Naive thymus-derived CD4-positive, alpha-beta T cell (primary cell): ENCODE data around the gene CTNNA3. TPM values are rescaled to one million over a fixed set of nuclear protein-coding genes. Genes with fewer than 3 reads are reported as not detected.

Source experiments
- ATAC-seq: fragments of 150-1000 bp; cut with Tn5 transposase; 2 replicates; pipeline ENCODE4 v1.10.0; 2021; ENCODE audit warnings: mild to moderate bottlenecking, moderate library complexity
- CTCF ChIA-PET: fragments of 350-600 bp; sonication (Branson Sonifier 250); formaldehyde crosslinking; loops from one replicate; lab custom pipeline; 2021; ENCODE audit warnings: antibody characterized with exemption; lab: Charles Lee
- POLR2A ChIA-PET: fragments of 350-600 bp; sonication (Branson Sonifier 250); formaldehyde crosslinking; loops from one replicate; lab custom pipeline; 2021; ENCODE audit warnings: antibody characterized with exemption, inconsistent platforms; lab: Charles Lee
- DNase-seq, 9 donors: peaks; one replicate each; pipeline versions ENCODE4 v3.0.0 to v3.0.0-alpha.2; 2020 to 2022; ENCODE audit warnings: mixed read lengths in 1 of 9
- H3K27ac ChIP-seq: one replicate; pipeline ENCODE4 v1.7.0; 2013; ENCODE audit warnings: mild to moderate bottlenecking, low read depth, low read length, moderate library complexity
- H3K27me3 ChIP-seq, 2 donors: one replicate each; pipeline ENCODE4 v1.7.0; 2013; ENCODE audit warnings: low read length in 2 of 2, mild to moderate bottlenecking in 2 of 2, moderate library complexity in 2 of 2; ENCODE audit not compliant: control insufficient read depth in 2 of 2, insufficient read depth in 2 of 2
- H3K36me3 ChIP-seq, 3 experiments: 1 replicate in 2 of 3; 2 replicates in 1 of 3; pipeline ENCODE4 v1.7.0; 2013; ENCODE audit warnings: low read length in 3 of 3, mild to moderate bottlenecking in 3 of 3, moderate library complexity in 1 of 3; ENCODE audit not compliant: insufficient read depth in 3 of 3, control insufficient read depth in 2 of 3
- H3K4me1 ChIP-seq, 2 donors: one replicate each; pipeline ENCODE4 v1.7.0; 2013; ENCODE audit warnings: low read length in 2 of 2, mild to moderate bottlenecking in 2 of 2, moderate library complexity in 1 of 2; ENCODE audit not compliant: control insufficient read depth in 2 of 2, insufficient read depth in 2 of 2
- H3K4me3 ChIP-seq: 2 replicates; pipeline ENCODE4 v1.7.0; 2013; ENCODE audit warnings: mild to moderate bottlenecking, low read length
- H3K9me3 ChIP-seq, 3 experiments: 1 replicate in 2 of 3; 2 replicates in 1 of 3; pipeline ENCODE4 v1.7.0; 2013; ENCODE audit warnings: low read length in 3 of 3; ENCODE audit not compliant: control insufficient read depth in 2 of 3
- H3K27ac Mint-ChIP-seq, 9 donors: one replicate each; pipeline ENCODE4 v1.8.0; 2020 to 2022; ENCODE audit warnings: mixed read lengths in 9 of 9, mild to moderate bottlenecking in 8 of 9, moderate library complexity in 5 of 9, inconsistent platforms in 2 of 9
- H3K27me3 Mint-ChIP-seq, 5 donors: one replicate each; pipeline ENCODE4 v1.8.0; 2021 to 2022; ENCODE audit warnings: mixed read lengths in 5 of 5, mild to moderate bottlenecking in 1 of 5
- H3K36me3 Mint-ChIP-seq, 5 donors: one replicate each; pipeline ENCODE4 v1.8.0; 2020 to 2022; ENCODE audit warnings: mixed read lengths in 5 of 5, mild to moderate bottlenecking in 3 of 5, inconsistent platforms in 1 of 5
- H3K4me1 Mint-ChIP-seq, 7 donors: one replicate each; pipeline ENCODE4 v1.8.0; 2020 to 2022; ENCODE audit warnings: mixed read lengths in 7 of 7, mild to moderate bottlenecking in 3 of 7, inconsistent platforms in 1 of 7
- H3K4me3 Mint-ChIP-seq, 10 donors: one replicate each; pipeline ENCODE4 v1.8.0; 2020 to 2022; ENCODE audit warnings: mild to moderate bottlenecking in 10 of 10, mixed read lengths in 10 of 10, moderate library complexity in 6 of 10, inconsistent platforms in 2 of 10
- H3K9me3 Mint-ChIP-seq, 11 donors: one replicate each; pipeline ENCODE4 v1.8.0; 2020 to 2022; ENCODE audit warnings: mixed read lengths in 11 of 11, mild to moderate bottlenecking in 4 of 11, inconsistent platforms in 1 of 11, moderate library complexity in 1 of 11
- intact Hi-C, 2 donors: fragments of 100-400 bp; cut with micrococcal nuclease; formaldehyde crosslinking; loops; one replicate each; pipeline ENCODE4 v1.15.1; 2023
- polyA plus RNA-seq, 2 donors: library from polyadenylated mRNA; unstranded; fragments of 300-500 nt; fragmentation: Illumina TruSeq; gene quantifications; one replicate each; pipeline ENCODE4 v1.2.3, GENCODE V29; 2021
- total RNA-seq, 6 experiments: library from RNA in 5 of 6; stranded (reverse) in 5 of 6; gene quantifications; 1 replicate in 5 of 6; 2 replicates in 1 of 6; pipeline ENCODE4 v1.2.3 and lab custom pipeline; 2021 to 2026

The CTNNA3 gene
- total and polyA plus RNA-seq, 7 experiments from 2014 or later, result 0.43 to 0.84 (median 0.71) TPM; not detected in 2

- CTCF ChIA-PET, result no interaction called here
- Mint-ChIP-seq H3K36me3 (peaks cover 0 to 4% (median 0%) of the 10 kb centered on the region in 5 donors), H3K27me3 (no peaks in the 10 kb centered on the region), H3K27ac (no peak overlapping the region), H3K4me3 (no peak overlapping the region), H3K9me3 (peaks cover 4 to 37% (median 13%) of the 10 kb centered on the region in 11 donors), H3K4me1 (no peaks in the 10 kb centered on the region)
- Histone ChIP-seq H3K4me3 (no peak overlapping the region), H3K9me3 (no peaks in the 10 kb centered on the region), H3K27ac (no peak overlapping the region), H3K4me1 (no peaks in the 10 kb centered on the region), H3K36me3 (no peaks in the 10 kb centered on the region), H3K27me3 (no peaks in the 10 kb centered on the region)
- POLR2A ChIA-PET, result no interaction called here
- intact Hi-C loops, result no loop called here
- DNase-seq (no peak), ATAC-seq (no peak)
Observed at GRCh38 chr10:66045859-66046258, 1650.1 kb downstream of the CTNNA3 start.

GRCh38 chr10:66041771-66042170, 1654.2 kb downstream of the CTNNA3 start:
- intact Hi-C loops, result no loop called here
- ATAC-seq, result no peak
- H3K4me3 Mint-ChIP-seq, result no peak overlapping the region
- no peaks in the 10 kb centered on the region for H3K27me3 ChIP-seq
- H3K27ac Mint-ChIP-seq, result no peak overlapping the region
- ChIA-PET POLR2A (no interaction called here), CTCF (no interaction called here)
- no peaks in the 10 kb centered on the region for H3K36me3 Mint-ChIP-seq
- H3K4me1 Mint-ChIP-seq, result no peaks in the 10 kb centered on the region
- no peaks in the 10 kb centered on the region for H3K27me3 Mint-ChIP-seq
- peaks cover 0 to 3% (median 0%) of the 10 kb centered on the region in 3 experiments for H3K9me3 ChIP-seq
- DNase-seq, result no peak
- no peaks in the 10 kb centered on the region for H3K36me3 ChIP-seq
- H3K4me3 ChIP-seq, result no peak overlapping the region
- no peak overlapping the region for H3K27ac ChIP-seq
- H3K4me1 ChIP-seq, result no peaks in the 10 kb centered on the region
- peaks cover 4 to 37% (median 11%) of the 10 kb centered on the region in 11 donors for H3K9me3 Mint-ChIP-seq

- Mint-ChIP-seq H3K4me1 (no peaks in the 10 kb centered on the region), H3K27me3 (no peaks in the 10 kb centered on the region), H3K27ac (no peak overlapping the region), H3K36me3 (no peaks in the 10 kb centered on the region), H3K9me3 (peaks cover 0 to 17% (median 3%) of the 10 kb centered on the region in 11 donors), H3K4me3 (no peak overlapping the region)
- Histone ChIP-seq H3K27me3 (no peaks in the 10 kb centered on the region), H3K27ac (no peak overlapping the region), H3K4me3 (no peak overlapping the region), H3K4me1 (no peaks in the 10 kb centered on the region), H3K9me3 (peaks cover 0 to 3% (median 0%) of the 10 kb centered on the region in 3 experiments), H3K36me3 (no peaks in the 10 kb centered on the region)
- intact Hi-C loops, result no loop called here
- CTCF ChIA-PET, result no interaction called here
- ATAC-seq (no peak), DNase-seq (no peak)
- POLR2A ChIA-PET, result no interaction called here
Observed at GRCh38 chr10:66038623-66039022, 1657.4 kb downstream of the CTNNA3 start.

- Histone ChIP-seq H3K4me3 (no peak overlapping the region), H3K4me1 (no peaks in the 10 kb centered on the region), H3K27me3 (no peaks in the 10 kb centered on the region), H3K27ac (no peak overlapping the region), H3K9me3 (no peaks in the 10 kb centered on the region), H3K36me3 (no peaks in the 10 kb centered on the region)
- H3K4me1 Mint-ChIP-seq, result no peaks in the 10 kb centered on the region
- H3K27me3 Mint-ChIP-seq, result no peaks in the 10 kb centered on the region
- H3K4me3 Mint-ChIP-seq, result no peak overlapping the region
- H3K36me3 Mint-ChIP-seq, result no peaks in the 10 kb centered on the region
- DNase-seq, result no peak
- ChIA-PET CTCF (no interaction called here), POLR2A (no interaction called here)
- H3K27ac Mint-ChIP-seq, result no peak overlapping the region
- intact Hi-C loops, result no loop called here
- H3K9me3 Mint-ChIP-seq, result peaks cover 0 to 23% (median 3%) of the 10 kb centered on the region in 11 donors
- no peak for ATAC-seq
Observed at GRCh38 chr10:66026321-66026720, 1669.7 kb downstream of the CTNNA3 start.

GRCh38 chr10:66025186-66025585, 1670.8 kb downstream of the CTNNA3 start:
- Histone ChIP-seq H3K9me3 (no peaks in the 10 kb centered on the region), H3K27me3 (no peaks in the 10 kb centered on the region), H3K4me1 (no peaks in the 10 kb centered on the region), H3K27ac (no peak overlapping the region), H3K36me3 (no peaks in the 10 kb centered on the region), H3K4me3 (no peak overlapping the region)
- H3K27me3 Mint-ChIP-seq, result no peaks in the 10 kb centered on the region
- H3K36me3 Mint-ChIP-seq, result peaks cover 0 to under 1% (median 0%) of the 10 kb centered on the region in 5 donors
- no peak overlapping the region for H3K27ac Mint-ChIP-seq
- DNase-seq (no peak), ATAC-seq (no peak)
- POLR2A ChIA-PET, result no interaction called here
- intact Hi-C loops, result no loop called here
- no peaks in the 10 kb centered on the region for H3K4me1 Mint-ChIP-seq
- CTCF ChIA-PET, result no interaction called here
- H3K9me3 Mint-ChIP-seq, result peaks cover 0 to 20% (median 4%) of the 10 kb centered on the region in 11 donors
- no peak overlapping the region for H3K4me3 Mint-ChIP-seq

GRCh38 chr10:66021423-66021822, 1674.6 kb downstream of the CTNNA3 start:
- Histone ChIP-seq H3K27ac (no peak overlapping the region), H3K4me1 (no peaks in the 10 kb centered on the region), H3K9me3 (no peaks in the 10 kb centered on the region), H3K36me3 (no peaks in the 10 kb centered on the region), H3K4me3 (no peak overlapping the region), H3K27me3 (no peaks in the 10 kb centered on the region)
- intact Hi-C loops, result no loop called here
- Mint-ChIP-seq H3K27ac (no peak overlapping the region), H3K4me1 (no peaks in the 10 kb centered on the region), H3K4me3 (no peak overlapping the region), H3K9me3 (peaks cover 0 to 12% (median 5%) of the 10 kb centered on the region in 11 donors), H3K36me3 (peaks cover 0 to 3% (median 0%) of the 10 kb centered on the region in 5 donors), H3K27me3 (no peaks in the 10 kb centered on the region)
- DNase-seq (no peak), ATAC-seq (no peak)
- CTCF ChIA-PET, result interaction anchor here (0.7 kb wide), 1 partner anchor 24 kb away, joined by 4 read pairs; no protein-coding TSS in a partner anchor
- POLR2A ChIA-PET, result no interaction called here

- H3K27me3 ChIP-seq, result no peaks in the 10 kb centered on the region
- H3K4me3 Mint-ChIP-seq, result no peak overlapping the region
- no peaks in the 10 kb centered on the region for H3K4me1 Mint-ChIP-seq
- H3K27me3 Mint-ChIP-seq, result no peaks in the 10 kb centered on the region
- H3K9me3 Mint-ChIP-seq, result peaks cover 0 to 21% (median 2%) of the 10 kb centered on the region in 11 donors
- POLR2A ChIA-PET, result no interaction called here
- no peaks in the 10 kb centered on the region for H3K36me3 Mint-ChIP-seq
- H3K27ac ChIP-seq, result no peak overlapping the region
- no peak overlapping the region for H3K4me3 ChIP-seq
- H3K36me3 ChIP-seq, result no peaks in the 10 kb centered on the region
- no peaks in the 10 kb centered on the region for H3K9me3 ChIP-seq
- intact Hi-C loops, result no loop called here
- H3K4me1 ChIP-seq, result no peaks in the 10 kb centered on the region
- ATAC-seq (no peak), DNase-seq (no peak)
- CTCF ChIA-PET, result no interaction called here
- H3K27ac Mint-ChIP-seq, result no peak overlapping the region
Observed at GRCh38 chr10:66008221-66008620, 1687.8 kb downstream of the CTNNA3 start.
